Large intestine (tissue), 3 donors: ENCODE data around the gene MATN4. TPM values are rescaled to one million over a fixed set of nuclear protein-coding genes. Genes with fewer than 3 reads are reported as not detected.

Experiments used
- DNase-seq, 2 donors: peaks; one replicate each; pipeline versions ENCODE4 v3.0.0 to v3.0.0-alpha.2; 2013
- H3K27ac ChIP-seq: one replicate; pipeline ENCODE4 v1.5.1; 2013; ENCODE audit warnings: low read length
- H3K27me3 ChIP-seq: 2 replicates; pipeline ENCODE4 v1.6.1; 2013; ENCODE audit warnings: low read length; ENCODE audit not compliant: control insufficient read depth, insufficient read depth
- H3K36me3 ChIP-seq: 2 replicates; pipeline ENCODE4 v1.6.1; 2013; ENCODE audit warnings: low read length; ENCODE audit not compliant: control insufficient read depth, insufficient read depth
- H3K4me1 ChIP-seq: one replicate; pipeline ENCODE4 v1.6.1; 2013; ENCODE audit warnings: low read length; ENCODE audit not compliant: control insufficient read depth, insufficient read depth
- H3K4me3 ChIP-seq: one replicate; pipeline ENCODE4 v1.5.1; 2013; ENCODE audit warnings: low read length
- H3K9me3 ChIP-seq: one replicate; pipeline ENCODE4 v1.6.1; 2013; ENCODE audit warnings: mild to moderate bottlenecking, low read depth, low read length, moderate library complexity; ENCODE audit not compliant: control insufficient read depth
- WGBS: methylation state at CpG from one replicate; pipeline ENCODE4 v1.1.5; 2013; ENCODE audit warnings: low lambda C conversion rate; ENCODE audit not compliant: insufficient coverage; 5-methylcytosine and 5-hydroxymethylcytosine counted together
- polyA plus RNA-seq: library from polyadenylated mRNA; unstranded; fragments of 120-200 nt; gene quantifications from one replicate; pipeline ENCODE4 v1.2.1, GENCODE V29; 2013

MATN4 gene
- polyA plus RNA-seq, 1 donor = not detected

- Histone ChIP-seq H3K27ac (no peak overlapping the region), H3K4me1 (no peaks in the 10 kb centered on the region), H3K4me3 (no peak overlapping the region), H3K9me3 (peaks cover 4% of the 10 kb centered on the region), H3K27me3 (peaks cover 42% of the 10 kb centered on the region), H3K36me3 (no peaks in the 10 kb centered on the region)
- no peak for DNase-seq
- WGBS = 100% methylated on average over 1 of the region's 5 CpGs
Observed at GRCh38 chr20:45301824-45302271, 6.3 kb downstream of the MATN4 start.

- H3K4me1 ChIP-seq = no peaks in the 10 kb centered on the region
- no peak overlapping the region for H3K27ac ChIP-seq
- no peaks in the 10 kb centered on the region for H3K36me3 ChIP-seq
- no peak overlapping the region for H3K4me3 ChIP-seq
- peaks cover 33% of the 10 kb centered on the region for H3K27me3 ChIP-seq
- DNase-seq = no peak
- no CpG with 5 or more reads among the region's 4 CpGs for WGBS
- H3K9me3 ChIP-seq = no peaks in the 10 kb centered on the region
Observed at GRCh38 chr20:45300961-45301360, 7.1 kb downstream of the MATN4 start.

GRCh38 chr20:45299786-45300185 is 8.3 kb downstream of the MATN4 start:
- no CpG with 5 or more reads among the region's 6 CpGs for WGBS
- Histone ChIP-seq H3K27ac (no peak overlapping the region), H3K9me3 (no peaks in the 10 kb centered on the region), H3K36me3 (no peaks in the 10 kb centered on the region), H3K4me1 (no peaks in the 10 kb centered on the region), H3K27me3 (peaks cover 27% of the 10 kb centered on the region), H3K4me3 (no peak overlapping the region)
- no peak for DNase-seq

GRCh38 chr20:45297786-45298497 is 10.2 kb downstream of the MATN4 start:
- no peak for DNase-seq
- peaks cover 7% of the 10 kb centered on the region for H3K9me3 ChIP-seq
- peaks cover 28% of the 10 kb centered on the region for H3K27me3 ChIP-seq
- H3K36me3 ChIP-seq = no peaks in the 10 kb centered on the region
- WGBS = no CpG with 5 or more reads among the region's 52 CpGs
- H3K4me1 ChIP-seq = peaks cover 5% of the 10 kb centered on the region
- H3K4me3 ChIP-seq = no peak overlapping the region
- no peak overlapping the region for H3K27ac ChIP-seq

- no peak overlapping the region for H3K4me3 ChIP-seq
- no peak overlapping the region for H3K27ac ChIP-seq
- WGBS = no CpG with 5 or more reads among the region's 1 CpG
- H3K36me3 ChIP-seq = no peaks in the 10 kb centered on the region
- DNase-seq = no peak
- peaks cover 7% of the 10 kb centered on the region for H3K9me3 ChIP-seq
- peaks cover 40% of the 10 kb centered on the region for H3K27me3 ChIP-seq
- peaks cover 5% of the 10 kb centered on the region for H3K4me1 ChIP-seq
Observed at GRCh38 chr20:45294659-45295058, 13.4 kb downstream of the MATN4 start.

GRCh38 chr20:45294003-45294368 is 14.1 kb downstream of the MATN4 start:
- peaks cover 41% of the 10 kb centered on the region for H3K27me3 ChIP-seq
- no CpG with 5 or more reads among the region's 5 CpGs for WGBS
- H3K36me3 ChIP-seq = no peaks in the 10 kb centered on the region
- H3K4me3 ChIP-seq = no peak overlapping the region
- no peak for DNase-seq
- H3K27ac ChIP-seq = no peak overlapping the region
- peaks cover 5% of the 10 kb centered on the region for H3K4me1 ChIP-seq
- H3K9me3 ChIP-seq = peaks cover 7% of the 10 kb centered on the region

- Histone ChIP-seq H3K4me1 (peaks cover 5% of the 10 kb centered on the region), H3K9me3 (peaks cover 7% of the 10 kb centered on the region), H3K27ac (no peak overlapping the region), H3K36me3 (no peaks in the 10 kb centered on the region), H3K4me3 (peak overlapping the region; percentile 11), H3K27me3 (peaks cover 48% of the 10 kb centered on the region)
- no CpG with 5 or more reads among the region's 79 CpGs for WGBS
- DNase-seq = peak; percentile 59 to 69
Observed at GRCh38 chr20:45293041-45294002, 14.8 kb downstream of the MATN4 start.

- Histone ChIP-seq H3K4me1 (peaks cover 5% of the 10 kb centered on the region), H3K27ac (no peak overlapping the region), H3K27me3 (peaks cover 57% of the 10 kb centered on the region), H3K9me3 (peaks cover 7% of the 10 kb centered on the region), H3K36me3 (no peaks in the 10 kb centered on the region), H3K4me3 (no peak overlapping the region)
- DNase-seq = no peak
- WGBS = no CpG with 5 or more reads among the region's 2 CpGs
Observed at GRCh38 chr20:45292343-45292742, 15.8 kb downstream of the MATN4 start.

- Histone ChIP-seq H3K4me1 (peaks cover 5% of the 10 kb centered on the region), H3K27ac (no peak overlapping the region), H3K27me3 (peaks cover 63% of the 10 kb centered on the region), H3K4me3 (no peak overlapping the region), H3K9me3 (peaks cover 7% of the 10 kb centered on the region), H3K36me3 (no peaks in the 10 kb centered on the region)
- no peak for DNase-seq
- WGBS = no CpG with 5 or more reads among the region's 9 CpGs
Observed at GRCh38 chr20:45291526-45291925, 16.6 kb downstream of the MATN4 start.

- WGBS = 81% methylated on average over 2 of the region's 8 CpGs
- peak; percentile 47 to 64 for DNase-seq
- peaks cover 7% of the 10 kb centered on the region for H3K9me3 ChIP-seq
- peaks cover 65% of the 10 kb centered on the region for H3K27me3 ChIP-seq
- no peak overlapping the region for H3K27ac ChIP-seq
- no peak overlapping the region for H3K4me3 ChIP-seq
- H3K4me1 ChIP-seq = peaks cover 5% of the 10 kb centered on the region
- no peaks in the 10 kb centered on the region for H3K36me3 ChIP-seq
Observed at GRCh38 chr20:45290677-45291355, 17.3 kb downstream of the MATN4 start.
